CD4-positive, alpha-beta T cell treated with Interleukin-6 at 100 ng/mL for 8 hours (primary cell): ENCODE measurements around the gene ELP5.
A peak's percentile ranks its signal among the peaks of the same experiment; 100 is the strongest.

Source experiments
- DNase-seq: peaks from one replicate; pipeline ENCODE4 v3.0.0-alpha.2; 2020; ENCODE audit warnings: mixed read lengths, low spot score

The ELP5 gene

GRCh38 chr17:7219229-7219811, 32.7 kb upstream of the ELP5 start:
- DNase-seq, result no peak

GRCh38 chr17:7219812-7220592, 32.0 kb upstream of the ELP5 start, which contains the start of the genes ACADVL and DLG4:
Gene ACADVL, plus strand, starts transcription at chr17:7219938. Its CDS starts 47 bp downstream, at chr17:7219985.
Gene DLG4, minus strand, starts transcription at chr17:7219836.
- DNase-seq, result peak; percentile 73

- DNase-seq, result peak; percentile 69
These were observed 31.3 kb upstream of the ELP5 start for GRCh38 chr17:7220593-7221277.

- no peak for DNase-seq
These were observed 30.5 kb upstream of the ELP5 start for GRCh38 chr17:7221278-7222092.

- no peak for DNase-seq
These were observed 29.7 kb upstream of the ELP5 start for GRCh38 chr17:7222093-7222971.

GRCh38 chr17:7222972-7223292, 29.1 kb upstream of the ELP5 start:
- DNase-seq, result no peak

GRCh38 chr17:7223375-7223774, 28.6 kb upstream of the ELP5 start:
- no peak for DNase-seq

- no peak for DNase-seq
These were observed 27.9 kb upstream of the ELP5 start for GRCh38 chr17:7224110-7224509.

- DNase-seq, result no peak
These were observed 27.3 kb upstream of the ELP5 start for GRCh38 chr17:7224661-7225111.

GRCh38 chr17:7225711-7226331, 26.2 kb upstream of the ELP5 start:
- no peak for DNase-seq

GRCh38 chr17:7226721-7227710, 25.0 kb upstream of the ELP5 start:
- no peak for DNase-seq

- DNase-seq, result no peak
These were observed 23.1 kb upstream of the ELP5 start for GRCh38 chr17:7228920-7229319.

GRCh38 chr17:7229504-7229903, 22.5 kb upstream of the ELP5 start:
- no peak for DNase-seq

- DNase-seq, result no peak
These were observed 19.9 kb upstream of the ELP5 start for GRCh38 chr17:7232114-7232513.

GRCh38 chr17:7233701-7234082, 18.3 kb upstream of the ELP5 start:
- DNase-seq, result no peak

GRCh38 chr17:7234083-7234951, 17.7 kb upstream of the ELP5 start, which contains the start of gene DVL2:
Gene DVL2, minus strand, starts transcription at chr17:7234517. Its CDS starts 255 bp downstream, at chr17:7234262.
- DNase-seq, result peak; percentile 95

GRCh38 chr17:7235693-7236665, 16.0 kb upstream of the ELP5 start:
- DNase-seq, result no peak
